ENCODE data around the gene KIRREL3. TPM values are rescaled to one million over a fixed set of nuclear protein-coding genes. Genes with fewer than 3 reads are reported as not detected.

KIRREL3 gene
- total and polyA plus RNA-seq, 4 donors, result 0.02 to 0.71 (median 0.15) TPM; not detected in 1

GRCh38 chr11:126628790-126629621, 371.6 kb downstream of the KIRREL3 start:
- ATAC-seq (ENCODE audit: insufficient read depth, low FRiP score), result peak; percentile 17

GRCh38 chr11:126628450-126628789, 372.1 kb downstream of the KIRREL3 start:
- Histone ChIP-seq H3K4me3 (no peak overlapping the region), H3K36me3 (ENCODE audit: control insufficient read depth in 4 of 4, insufficient read depth in 4 of 4, low read length in 4 of 4) (no peaks in the 10 kb centered on the region), H3K27me3 (ENCODE audit: control insufficient read depth in 3 of 3, insufficient read depth in 3 of 3, low read length in 2 of 3) (peaks cover 0 to 2% (median 0%) of the 10 kb centered on the region in 3 donors), H3K4me1 (ENCODE audit: control insufficient read depth in 5 of 5, insufficient read depth in 5 of 5, low read length in 5 of 5) (no peaks in the 10 kb centered on the region), H3K9ac (ENCODE audit: insufficient read depth in 1 of 2, low read length in 2 of 2) (no peak overlapping the region), H3K27ac (ENCODE audit: low read depth in 1 of 2, low read length in 1 of 2) (no peak overlapping the region), H3K9me3 (ENCODE audit: control insufficient read depth in 4 of 4, insufficient read depth in 3 of 4, low read length in 3 of 4) (peaks cover 0 to 2% (median 0%) of the 10 kb centered on the region in 4 donors)
- TF ChIP-seq CTCF (IDR thresholded peaks at IDR 0.05; ENCODE audit: control extremely low read depth, extremely low read depth), result no peak
- DNase-seq (no peak), ATAC-seq (ENCODE audit: insufficient read depth, low FRiP score) (no peak)
- WGBS, 2 donors, result 61 to 81% methylated on average over 1 of the region's 1 CpG

More at GRCh38 chr11:126628790-126629621, 371.6 kb downstream of the KIRREL3 start:
- no peak overlapping the region for H3K4me3 ChIP-seq
- peaks cover 0 to 2% (median 0%) of the 10 kb centered on the region in 3 donors for H3K27me3 ChIP-seq (ENCODE audit: control insufficient read depth in 3 of 3, insufficient read depth in 3 of 3, low read length in 2 of 3)
- DNase-seq, result peak in 1 of 3 donors; percentile 6
- TF ChIP-seq CTCF (IDR thresholded peaks at IDR 0.05; ENCODE audit: control extremely low read depth, extremely low read depth), result no peak
- H3K36me3 ChIP-seq (ENCODE audit: control insufficient read depth in 4 of 4, insufficient read depth in 4 of 4, low read length in 4 of 4), result no peaks in the 10 kb centered on the region
- no peak overlapping the region for H3K9ac ChIP-seq (ENCODE audit: insufficient read depth in 1 of 2, low read length in 2 of 2)
- no peak overlapping the region for H3K27ac ChIP-seq (ENCODE audit: low read depth in 1 of 2, low read length in 1 of 2)
- no peaks in the 10 kb centered on the region for H3K4me1 ChIP-seq (ENCODE audit: control insufficient read depth in 5 of 5, insufficient read depth in 5 of 5, low read length in 5 of 5)
- peaks cover 0 to 2% (median 0%) of the 10 kb centered on the region in 4 donors for H3K9me3 ChIP-seq (ENCODE audit: control insufficient read depth in 4 of 4, insufficient read depth in 3 of 4, low read length in 3 of 4)
- 75 to 78% methylated on average over 13 of the region's 13 CpGs for WGBS, 2 donors

GRCh38 chr11:126627421-126627820, 373.1 kb downstream of the KIRREL3 start:
- WGBS, 2 donors, result 93% methylated on average over 7 of the region's 7 CpGs
- ATAC-seq (ENCODE audit: insufficient read depth, low FRiP score), result no peak
- TF ChIP-seq CTCF (IDR thresholded peaks at IDR 0.05; ENCODE audit: control extremely low read depth, extremely low read depth), result no peak
- H3K27me3 ChIP-seq (ENCODE audit: control insufficient read depth in 3 of 3, insufficient read depth in 3 of 3, low read length in 2 of 3), result no peaks in the 10 kb centered on the region
- peaks cover 0 to 2% (median 0%) of the 10 kb centered on the region in 4 donors for H3K9me3 ChIP-seq (ENCODE audit: control insufficient read depth in 4 of 4, insufficient read depth in 3 of 4, low read length in 3 of 4)
- no peak overlapping the region for H3K4me3 ChIP-seq
- H3K27ac ChIP-seq (ENCODE audit: low read depth in 1 of 2, low read length in 1 of 2), result no peak overlapping the region
- H3K36me3 ChIP-seq (ENCODE audit: control insufficient read depth in 4 of 4, insufficient read depth in 4 of 4, low read length in 4 of 4), result no peaks in the 10 kb centered on the region
- DNase-seq, result no peak
- H3K9ac ChIP-seq (ENCODE audit: insufficient read depth in 1 of 2, low read length in 2 of 2), result no peak overlapping the region
- no peaks in the 10 kb centered on the region for H3K4me1 ChIP-seq (ENCODE audit: control insufficient read depth in 5 of 5, insufficient read depth in 5 of 5, low read length in 5 of 5)
